22Rv1 (cell line): ENCODE measurements around the gene SMC2.

Experiments used
- CTCF ChIP-seq: fragments of 450-650 bp; IDR thresholded peaks from 2 replicates; pipeline ENCODE4 v1.5.1; 2017; ENCODE audit warnings: mild to moderate bottlenecking
- ZFX ChIP-seq: fragments of 450-650 bp; IDR thresholded peaks from 2 replicates; pipeline ENCODE4 v1.6.1; 2017; ENCODE audit warnings: antibody characterized with exemption, borderline replicate concordance

DNA sequence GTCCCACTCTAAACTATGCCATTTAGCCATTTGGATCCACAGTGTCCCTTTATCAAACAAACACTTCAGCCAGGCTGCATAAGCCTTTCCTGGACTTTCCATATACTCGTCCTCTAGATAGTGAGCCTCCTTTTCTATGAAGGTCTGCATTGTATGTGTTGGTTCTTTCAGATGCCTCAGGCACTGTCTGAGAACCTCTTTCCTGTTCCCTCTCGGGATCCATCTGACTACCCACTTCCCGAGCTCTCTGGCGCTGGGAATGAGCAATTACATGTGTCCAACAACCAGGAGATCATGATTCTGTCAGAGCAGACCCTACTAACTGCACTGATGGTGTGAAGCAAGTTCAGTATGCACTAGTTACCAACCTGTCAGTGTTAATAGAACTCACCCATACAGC, 14.2 kb downstream of the SMC2 start:
- TF ChIP-seq CTCF (no peak), ZFX (no peak)
